GM19395 (cell line): Measurements from ENCODE around the gene LCN6.
A peak's percentile ranks its signal among the peaks of the same experiment; 100 is the strongest.
"Not testable (repeated sequence)": the region's sequence is repeated elsewhere in the genome, so short reads cannot be mapped to it uniquely, and the experiment has no call there.

Experiments used
- ATAC-seq: cut with Tn5 transposase; IDR thresholded peaks from one replicate; pipeline ENCODE4 v1.9.1; 2021; ENCODE audit warnings: mild to moderate bottlenecking, moderate library complexity; ENCODE audit not compliant: unreplicated experiment

Gene LCN6

GRCh38 chr9:136711751-136712689 is 36.3 kb downstream of the LCN6 start, which contains the start of gene DIPK1B:
Gene DIPK1B, plus strand, starts transcription at chr9:136712572. Its CDS starts 94 bp downstream, at chr9:136712666.
- ATAC-seq, result no peak

GRCh38 chr9:136711219-136711648 is 37.1 kb downstream of the LCN6 start:
- not testable (repeated sequence) for ATAC-seq

- ATAC-seq, result no peak
These were observed 37.8 kb downstream of the LCN6 start for GRCh38 chr9:136710543-136710942.

GRCh38 chr9:136709454-136710109 is 38.7 kb downstream of the LCN6 start:
- ATAC-seq, result no peak

GRCh38 chr9:136707849-136708517 is 40.3 kb downstream of the LCN6 start:
- no peak for ATAC-seq

GRCh38 chr9:136707011-136707410 is 41.3 kb downstream of the LCN6 start:
- ATAC-seq, result no peak

- ATAC-seq, result no peak
These were observed 42.8 kb downstream of the LCN6 start for GRCh38 chr9:136705564-136705963.

- ATAC-seq, result not testable (repeated sequence)
These were observed 43.6 kb downstream of the LCN6 start for GRCh38 chr9:136704741-136705140.

- no peak for ATAC-seq
These were observed 45.0 kb downstream of the LCN6 start for GRCh38 chr9:136703276-136703860.

GRCh38 chr9:136701668-136702053 is 46.7 kb downstream of the LCN6 start:
- ATAC-seq, result no peak

GRCh38 chr9:136700959-136701667 is 47.2 kb downstream of the LCN6 start:
- peak; percentile 74 for ATAC-seq

- ATAC-seq, result no peak
These were observed 48.0 kb downstream of the LCN6 start for GRCh38 chr9:136700304-136700703.

- no peak for ATAC-seq
These were observed 49.6 kb downstream of the LCN6 start for GRCh38 chr9:136698635-136699246.

- no peak for ATAC-seq
These were observed 50.4 kb downstream of the LCN6 start for GRCh38 chr9:136697821-136698526.

- ATAC-seq, result no peak
These were observed 51.0 kb downstream of the LCN6 start for GRCh38 chr9:136697146-136697820.

- ATAC-seq, result no peak
These were observed 51.8 kb downstream of the LCN6 start for GRCh38 chr9:136696502-136696901.

- ATAC-seq, result no peak
These were observed 52.4 kb downstream of the LCN6 start for GRCh38 chr9:136695955-136696354.

- ATAC-seq, result no peak
These were observed 52.9 kb downstream of the LCN6 start for GRCh38 chr9:136695435-136695895.

GRCh38 chr9:136694872-136695247 is 53.5 kb downstream of the LCN6 start:
- no peak for ATAC-seq
